IPS-11a (cell line): ENCODE measurements around the gene PARP14.

Experiments
- H3K4me3 ChIP-seq: one replicate; pipeline ENCODE4 v1.5.1; 2013; ENCODE audit warnings: low read depth, low read length, control low read depth

The PARP14 gene

GRCh38 chr3:122767540-122768372, 87.1 kb downstream of the PARP14 start:
- no peak overlapping the region for H3K4me3 ChIP-seq

GRCh38 chr3:122770521-122771202, 90.0 kb downstream of the PARP14 start:
- H3K4me3 ChIP-seq = no peak overlapping the region

GRCh38 chr3:122772827-122773226, 92.2 kb downstream of the PARP14 start:
- H3K4me3 ChIP-seq = no peak overlapping the region

- H3K4me3 ChIP-seq = no peak overlapping the region
Observed at GRCh38 chr3:122773944-122774509, 93.4 kb downstream of the PARP14 start.

GRCh38 chr3:122774564-122774963, 93.9 kb downstream of the PARP14 start:
- H3K4me3 ChIP-seq = no peak overlapping the region

GRCh38 chr3:122776675-122777468, 96.2 kb downstream of the PARP14 start:
- no peak overlapping the region for H3K4me3 ChIP-seq

- H3K4me3 ChIP-seq = no peak overlapping the region
Observed at GRCh38 chr3:122777563-122777962, 96.9 kb downstream of the PARP14 start.
